GM12878 (cell line): Measurements from ENCODE around the gene IL3. TPM values are rescaled to one million over a fixed set of nuclear protein-coding genes. Genes with fewer than 3 reads are reported as not detected.

Experiments
- ATAC-seq: fragments of 200-7000 bp; cut with Tn5 transposase; 3 replicates; pipeline ENCODE4 v1.9.1; 2020; ENCODE audit warnings: mild to moderate bottlenecking, moderate library complexity
- BruUV-seq: library from RNA; stranded (reverse); fragments of 400-500 nt; replicated peaks from 2 replicates; lab custom pipeline; 2021; lab: Mats Ljungman, UMichigan
- CTCF ChIA-PET: fragments of 300-600 bp; sonication (Branson Sonifier 250); formaldehyde crosslinking; extraction: SDS; loops from one replicate; lab custom pipeline; 2021; ENCODE audit warnings: inconsistent platforms; lab: Yijun Ruan, JAX
- POLR2A ChIA-PET: fragments of 350-600 bp; formaldehyde crosslinking; extraction: SDS; loops from one replicate; lab custom pipeline; 2021; ENCODE audit warnings: inconsistent platforms; lab: Charles Lee
- RAD21 ChIA-PET: fragments of 300-600 bp; sonication (Branson Sonifier 250); formaldehyde crosslinking; loops from one replicate; lab custom pipeline; 2023; ENCODE audit warnings: antibody characterized with exemption; ENCODE audit not compliant: unreplicated experiment; lab: Charles Lee
- SMC1A ChIA-PET: fragments of 300-600 bp; sonication (Branson Sonifier 250); formaldehyde crosslinking; loops from one replicate; lab custom pipeline; 2023; ENCODE audit not compliant: unreplicated experiment, uncharacterized antibody; lab: Charles Lee
- DNase-seq: peaks from one replicate; pipeline ENCODE4 v3.0.0-alpha.2; 2011; ENCODE audit warnings: low read depth, low spot score
- FAIRE-seq: peaks from 3 replicates; lab custom pipeline; 2011; peaks lifted over from hg19 to GRCh38; lab: Jason Lieb, UNC
- H2AFZ ChIP-seq: 2 replicates; pipeline ENCODE4 v1.6.0; 2011; ENCODE audit warnings: low read depth, low read length, control low read depth; ENCODE audit not compliant: control insufficient read depth
- H3K27ac ChIP-seq: 2 replicates; pipeline ENCODE4 v1.5.1; 2011; ENCODE audit warnings: control low read depth; ENCODE audit not compliant: control insufficient read depth, insufficient read depth
- H3K27me3 ChIP-seq, 2 experiments: replicated peaks in 1 of 2; 2 replicates each; pipeline versions ENCODE4 v1.6.0 to v1.6.1; 2011; ENCODE audit warnings: low read length in 1 of 2; ENCODE audit not compliant: control insufficient read depth in 2 of 2, insufficient read depth in 2 of 2
- H3K36me3 ChIP-seq, 2 experiments: 2 replicates each; pipeline ENCODE4 v1.5.1; 2011; ENCODE audit warnings: low read length in 1 of 2; ENCODE audit not compliant: control insufficient read depth in 2 of 2, insufficient read depth in 2 of 2
- H3K4me1 ChIP-seq: 2 replicates; pipeline ENCODE4 v1.6.1; 2011; ENCODE audit warnings: mild to moderate bottlenecking, low read length, moderate library complexity, mixed read lengths; ENCODE audit not compliant: control insufficient read depth, insufficient read depth
- H3K4me2 ChIP-seq: 2 replicates; pipeline ENCODE4 v1.6.0; 2011; ENCODE audit warnings: control low read depth; ENCODE audit not compliant: control insufficient read depth, insufficient read depth
- H3K4me3 ChIP-seq: fragments of 200-600 bp; sonication (generic); 2 replicates; pipeline ENCODE4 v1.5.1; 2016
- H3K79me2 ChIP-seq: 2 replicates; pipeline ENCODE4 v1.6.0; 2011; ENCODE audit warnings: low read length; ENCODE audit not compliant: control insufficient read depth, insufficient read depth
- H3K9ac ChIP-seq: 2 replicates; pipeline ENCODE4 v1.8.0; 2011; ENCODE audit warnings: low read length, control low read depth, mixed read lengths; ENCODE audit not compliant: control insufficient read depth, insufficient read depth
- H3K9me3 ChIP-seq: replicated peaks from 3 replicates; pipeline ENCODE4 v1.5.1; 2011; ENCODE audit warnings: mild to moderate bottlenecking, low read length; ENCODE audit not compliant: control insufficient read depth, insufficient read depth
- H4K20me1 ChIP-seq: 2 replicates; pipeline ENCODE4 v1.6.0; 2011; ENCODE audit not compliant: control insufficient read depth, insufficient read depth
- EZH2 ChIP-seq: IDR thresholded peaks from 2 replicates; pipeline ENCODE4 v1.6.1; 2012; ENCODE audit warnings: low read depth, mild to moderate bottlenecking, control low read depth, inconsistent platforms, low read length, borderline replicate concordance; ENCODE audit not compliant: control insufficient read depth
- SUZ12 ChIP-seq: fragments of 200-600 bp; sonication (generic); IDR thresholded peaks from one replicate; pipeline ENCODE4 v1.6.1; 2018; ENCODE audit warnings: antibody characterized with exemption, mild to moderate bottlenecking; ENCODE audit not compliant: unreplicated experiment
- ZBTB40 ChIP-seq: fragments of 450-650 bp; IDR thresholded peaks from 2 replicates; pipeline ENCODE4 v1.6.1; 2016; ENCODE audit warnings: mild to moderate bottlenecking, moderate library complexity, borderline replicate concordance
- WGBS: methylation state at CpG from one replicate; pipeline ENCODE4 v1.1.6; 2016; ENCODE audit warnings: low lambda C conversion rate; ENCODE audit not compliant: insufficient replicate concordance, insufficient coverage; ENCODE audit errors: missing lambda C conversion rate; 5-methylcytosine and 5-hydroxymethylcytosine counted together
- in situ Hi-C: fragments of 300-500 bp; cut with MboI; formaldehyde crosslinking; loops from 9 replicates; pipeline ENCODE4 v1.14.3; 2018; ENCODE audit warnings: mixed read lengths
- intact Hi-C: fragments of 100-400 bp; cut with micrococcal nuclease; formaldehyde crosslinking; loops from one replicate; pipeline ENCODE4 v1.14.2; 2022; ENCODE audit not compliant: unreplicated experiment
- polyA plus RNA-seq, 11 experiments: library from polyadenylated mRNA; depleted of rRNA in 4 of 11; unstranded in 6 of 11; stranded (reverse) in 5 of 11; fragments of >200 nt; fragmentation: Nextera tagmentation in 4 of 11; fragmentation: Illumina TruSeq in 1 of 11; extraction: Ambion mirVana in 4 of 11; extraction: Trizol in 1 of 11; gene quantifications; 1 replicate in 1 of 11; 2 replicates in 10 of 11; pipeline versions ENCODE4 v1.2.1 to v1.2.3, GENCODE V29; 2011 to 2016; ENCODE audit warnings: inconsistent platforms in 2 of 11, missing spikeins in 2 of 11, low read depth in 1 of 11
- total RNA-seq, 4 experiments: library from RNA; depleted of rRNA in 3 of 4; stranded (reverse); fragments of >200 nt in 3 of 4; fragmentation: Illumina TruSeq in 1 of 4; extraction: Trizol in 1 of 4; gene quantifications; 2 replicates each; pipeline versions ENCODE4 v1.2.1 to v1.2.3, GENCODE V29; 2013 to 2021

Gene IL3
- total and polyA plus RNA-seq, 10 of the 15 experiments (the other 5 are each of a cell fraction or from before 2014, with no cell fraction given), result not detected

- Histone ChIP-seq H3K9ac (no peak overlapping the region), H3K27ac (no peak overlapping the region), H4K20me1 (no peaks in the 10 kb centered on the region), H3K4me2 (peak overlapping the region; percentile 46), H3K36me3 (no peaks in the 10 kb centered on the region), H3K9me3 (no peaks in the 10 kb centered on the region), H2AFZ (no peak overlapping the region), H3K27me3 (peaks cover 17 to 25% of the 10 kb centered on the region in 2 experiments), H3K4me3 (no peak overlapping the region), H3K4me1 (no peaks in the 10 kb centered on the region; the same call in 1 of the 2 replicates), H3K79me2 (no peaks in the 10 kb centered on the region)
- TF ChIP-seq EZH2 (0 out of 2 replicates have a peak, but pooled peaks have one; percentile 48), ZBTB40 (no peak), SUZ12 (peak; percentile 60)
- intact Hi-C loops, result no loop called here
- ChIA-PET POLR2A (no interaction called here), SMC1A (no interaction called here), RAD21 (no interaction called here), CTCF (interaction anchor here (2.3 to 6.6 kb wide), 3 partner anchors 51 to 422 kb away, joined by 6 to 189 read pairs (median 28); no protein-coding TSS in a partner anchor)
- FAIRE-seq, result no peak
- no TSS peak for BruUV-seq
- 36% methylated on average over 34 of the region's 46 CpGs for WGBS
- no peak for DNase-seq
- ATAC-seq, result no peak
- in situ Hi-C loops, result no loop called here
These were observed 49.4 kb upstream of the IL3 start for GRCh38 chr5:132010989-132011621.
